ENCODE measurements around the gene RCL1. TPM values are rescaled to one million over a fixed set of nuclear protein-coding genes. Genes with fewer than 3 reads are reported as not detected.

Gene RCL1
- total and polyA plus RNA-seq, 2 of the 13 experiments (the other 11 are each of a cell fraction or from before 2014, with no cell fraction given) = 22.3 to 31.6 TPM

DNA sequence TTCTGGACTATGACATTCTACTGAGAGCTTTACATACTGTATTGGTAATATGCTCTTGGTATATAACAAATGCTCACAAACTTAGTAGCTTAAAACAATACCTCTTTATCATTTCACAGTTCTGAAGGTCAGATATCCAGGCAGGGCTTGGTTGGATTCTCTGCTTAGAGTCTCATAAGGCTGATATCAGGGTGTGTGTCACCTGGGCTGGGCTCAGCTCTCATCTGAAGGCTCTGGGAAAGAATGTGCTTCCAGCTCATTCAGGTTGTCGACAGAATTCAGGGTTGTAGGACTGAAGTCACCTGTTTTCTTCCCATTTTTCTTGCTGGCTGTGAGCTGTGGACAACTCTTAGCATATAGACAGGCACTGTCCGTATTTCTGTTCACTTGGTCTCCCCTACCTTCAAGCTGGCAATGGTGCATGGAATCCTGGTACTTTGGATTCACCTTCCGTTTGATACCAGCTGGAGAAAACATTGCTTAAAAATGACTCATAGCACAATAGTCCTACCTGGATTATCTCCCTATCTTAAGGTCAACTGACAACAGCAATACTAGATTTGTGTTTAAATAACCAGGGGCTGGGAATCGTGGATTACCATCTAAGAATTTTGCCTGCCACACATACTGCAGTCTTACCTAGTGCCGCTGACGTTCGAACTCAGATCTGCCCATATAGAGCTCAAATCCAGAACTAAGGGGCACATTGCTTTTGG is 69.2 kb downstream of the RCL1 start (continued):
- TF ChIP-seq, protein P1, sequence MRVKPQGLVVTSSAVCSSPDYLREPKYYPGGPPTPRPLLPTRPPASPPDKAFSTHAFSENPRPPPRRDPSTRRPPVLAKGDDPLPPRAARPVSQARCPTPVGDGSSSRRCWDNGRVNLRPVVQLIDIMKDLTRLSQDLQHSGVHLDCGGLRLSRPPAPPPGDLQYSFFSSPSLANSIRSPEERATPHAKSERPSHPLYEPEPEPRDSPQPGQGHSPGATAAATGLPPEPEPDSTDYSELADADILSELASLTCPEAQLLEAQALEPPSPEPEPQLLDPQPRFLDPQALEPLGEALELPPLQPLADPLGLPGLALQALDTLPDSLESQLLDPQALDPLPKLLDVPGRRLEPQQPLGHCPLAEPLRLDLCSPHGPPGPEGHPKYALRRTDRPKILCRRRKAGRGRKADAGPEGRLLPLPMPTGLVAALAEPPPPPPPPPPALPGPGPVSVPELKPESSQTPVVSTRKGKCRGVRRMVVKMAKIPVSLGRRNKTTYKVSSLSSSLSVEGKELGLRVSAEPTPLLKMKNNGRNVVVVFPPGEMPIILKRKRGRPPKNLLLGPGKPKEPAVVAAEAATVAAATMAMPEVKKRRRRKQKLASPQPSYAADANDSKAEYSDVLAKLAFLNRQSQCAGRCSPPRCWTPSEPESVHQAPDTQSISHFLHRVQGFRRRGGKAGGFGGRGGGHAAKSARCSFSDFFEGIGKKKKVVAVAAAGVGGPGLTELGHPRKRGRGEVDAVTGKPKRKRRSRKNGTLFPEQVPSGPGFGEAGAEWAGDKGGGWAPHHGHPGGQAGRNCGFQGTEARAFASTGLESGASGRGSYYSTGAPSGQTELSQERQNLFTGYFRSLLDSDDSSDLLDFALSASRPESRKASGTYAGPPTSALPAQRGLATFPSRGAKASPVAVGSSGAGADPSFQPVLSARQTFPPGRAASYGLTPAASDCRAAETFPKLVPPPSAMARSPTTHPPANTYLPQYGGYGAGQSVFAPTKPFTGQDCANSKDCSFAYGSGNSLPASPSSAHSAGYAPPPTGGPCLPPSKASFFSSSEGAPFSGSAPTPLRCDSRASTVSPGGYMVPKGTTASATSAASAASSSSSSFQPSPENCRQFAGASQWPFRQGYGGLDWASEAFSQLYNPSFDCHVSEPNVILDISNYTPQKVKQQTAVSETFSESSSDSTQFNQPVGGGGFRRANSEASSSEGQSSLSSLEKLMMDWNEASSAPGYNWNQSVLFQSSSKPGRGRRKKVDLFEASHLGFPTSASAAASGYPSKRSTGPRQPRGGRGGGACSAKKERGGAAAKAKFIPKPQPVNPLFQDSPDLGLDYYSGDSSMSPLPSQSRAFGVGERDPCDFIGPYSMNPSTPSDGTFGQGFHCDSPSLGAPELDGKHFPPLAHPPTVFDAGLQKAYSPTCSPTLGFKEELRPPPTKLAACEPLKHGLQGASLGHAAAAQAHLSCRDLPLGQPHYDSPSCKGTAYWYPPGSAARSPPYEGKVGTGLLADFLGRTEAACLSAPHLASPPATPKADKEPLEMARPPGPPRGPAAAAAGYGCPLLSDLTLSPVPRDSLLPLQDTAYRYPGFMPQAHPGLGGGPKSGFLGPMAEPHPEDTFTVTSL (CRISPR knock-in tag; IDR thresholded peaks at IDR 0.05; ENCODE audit: borderline replicate concordance) = no peak
- TF ChIP-seq, protein P2, sequence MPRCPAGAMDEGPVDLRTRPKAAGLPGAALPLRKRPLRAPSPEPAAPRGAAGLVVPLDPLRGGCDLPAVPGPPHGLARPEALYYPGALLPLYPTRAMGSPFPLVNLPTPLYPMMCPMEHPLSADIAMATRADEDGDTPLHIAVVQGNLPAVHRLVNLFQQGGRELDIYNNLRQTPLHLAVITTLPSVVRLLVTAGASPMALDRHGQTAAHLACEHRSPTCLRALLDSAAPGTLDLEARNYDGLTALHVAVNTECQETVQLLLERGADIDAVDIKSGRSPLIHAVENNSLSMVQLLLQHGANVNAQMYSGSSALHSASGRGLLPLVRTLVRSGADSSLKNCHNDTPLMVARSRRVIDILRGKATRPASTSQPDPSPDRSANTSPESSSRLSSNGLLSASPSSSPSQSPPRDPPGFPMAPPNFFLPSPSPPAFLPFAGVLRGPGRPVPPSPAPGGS (CRISPR knock-in tag; IDR thresholded peaks at IDR 0.05) = no peak
- no peak for TF ChIP-seq POLR2AphosphoS5 (IDR thresholded peaks at IDR 0.05; ENCODE audit: low read depth, low read length)
- no peak for TF ChIP-seq SSRP1 (CRISPR knock-in tag; IDR thresholded peaks at IDR 0.05)
- peak; percentile 41 for TF ChIP-seq SAP130 (CRISPR knock-in tag; IDR thresholded peaks at IDR 0.05; ENCODE audit: low read depth)
- TF ChIP-seq AHR (CRISPR knock-in tag; IDR thresholded peaks at IDR 0.05) = no peak
- TF ChIP-seq NFIB (CRISPR knock-in tag; IDR thresholded peaks at IDR 0.05; ENCODE audit: borderline replicate concordance) = no peak
- TF ChIP-seq, protein P3, sequence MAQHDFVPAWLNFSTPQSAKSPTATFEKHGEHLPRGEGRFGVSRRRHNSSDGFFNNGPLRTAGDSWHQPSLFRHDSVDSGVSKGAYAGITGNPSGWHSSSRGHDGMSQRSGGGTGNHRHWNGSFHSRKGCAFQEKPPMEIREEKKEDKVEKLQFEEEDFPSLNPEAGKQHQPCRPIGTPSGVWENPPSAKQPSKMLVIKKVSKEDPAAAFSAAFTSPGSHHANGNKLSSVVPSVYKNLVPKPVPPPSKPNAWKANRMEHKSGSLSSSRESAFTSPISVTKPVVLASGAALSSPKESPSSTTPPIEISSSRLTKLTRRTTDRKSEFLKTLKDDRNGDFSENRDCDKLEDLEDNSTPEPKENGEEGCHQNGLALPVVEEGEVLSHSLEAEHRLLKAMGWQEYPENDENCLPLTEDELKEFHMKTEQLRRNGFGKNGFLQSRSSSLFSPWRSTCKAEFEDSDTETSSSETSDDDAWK (CRISPR knock-in tag; IDR thresholded peaks at IDR 0.05) = no peak
- TF ChIP-seq, protein P4, sequence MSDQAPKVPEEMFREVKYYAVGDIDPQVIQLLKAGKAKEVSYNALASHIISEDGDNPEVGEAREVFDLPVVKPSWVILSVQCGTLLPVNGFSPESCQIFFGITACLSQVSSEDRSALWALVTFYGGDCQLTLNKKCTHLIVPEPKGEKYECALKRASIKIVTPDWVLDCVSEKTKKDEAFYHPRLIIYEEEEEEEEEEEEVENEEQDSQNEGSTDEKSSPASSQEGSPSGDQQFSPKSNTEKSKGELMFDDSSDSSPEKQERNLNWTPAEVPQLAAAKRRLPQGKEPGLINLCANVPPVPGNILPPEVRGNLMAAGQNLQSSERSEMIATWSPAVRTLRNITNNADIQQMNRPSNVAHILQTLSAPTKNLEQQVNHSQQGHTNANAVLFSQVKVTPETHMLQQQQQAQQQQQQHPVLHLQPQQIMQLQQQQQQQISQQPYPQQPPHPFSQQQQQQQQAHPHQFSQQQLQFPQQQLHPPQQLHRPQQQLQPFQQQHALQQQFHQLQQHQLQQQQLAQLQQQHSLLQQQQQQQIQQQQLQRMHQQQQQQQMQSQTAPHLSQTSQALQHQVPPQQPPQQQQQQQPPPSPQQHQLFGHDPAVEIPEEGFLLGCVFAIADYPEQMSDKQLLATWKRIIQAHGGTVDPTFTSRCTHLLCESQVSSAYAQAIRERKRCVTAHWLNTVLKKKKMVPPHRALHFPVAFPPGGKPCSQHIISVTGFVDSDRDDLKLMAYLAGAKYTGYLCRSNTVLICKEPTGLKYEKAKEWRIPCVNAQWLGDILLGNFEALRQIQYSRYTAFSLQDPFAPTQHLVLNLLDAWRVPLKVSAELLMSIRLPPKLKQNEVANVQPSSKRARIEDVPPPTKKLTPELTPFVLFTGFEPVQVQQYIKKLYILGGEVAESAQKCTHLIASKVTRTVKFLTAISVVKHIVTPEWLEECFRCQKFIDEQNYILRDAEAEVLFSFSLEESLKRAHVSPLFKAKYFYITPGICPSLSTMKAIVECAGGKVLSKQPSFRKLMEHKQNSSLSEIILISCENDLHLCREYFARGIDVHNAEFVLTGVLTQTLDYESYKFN (CRISPR knock-in tag; conservative IDR thresholded peaks at IDR 0.05) = 0 out of 2 replicates have a peak, but pooled peaks have one; percentile 17
- no peak for TF ChIP-seq ZNF782 (CRISPR knock-in tag; IDR thresholded peaks at IDR 0.05; ENCODE audit: borderline replicate concordance)
- TF ChIP-seq MED13 (CRISPR knock-in tag; IDR thresholded peaks at IDR 0.05) = no peak
- TF ChIP-seq, protein P5, sequence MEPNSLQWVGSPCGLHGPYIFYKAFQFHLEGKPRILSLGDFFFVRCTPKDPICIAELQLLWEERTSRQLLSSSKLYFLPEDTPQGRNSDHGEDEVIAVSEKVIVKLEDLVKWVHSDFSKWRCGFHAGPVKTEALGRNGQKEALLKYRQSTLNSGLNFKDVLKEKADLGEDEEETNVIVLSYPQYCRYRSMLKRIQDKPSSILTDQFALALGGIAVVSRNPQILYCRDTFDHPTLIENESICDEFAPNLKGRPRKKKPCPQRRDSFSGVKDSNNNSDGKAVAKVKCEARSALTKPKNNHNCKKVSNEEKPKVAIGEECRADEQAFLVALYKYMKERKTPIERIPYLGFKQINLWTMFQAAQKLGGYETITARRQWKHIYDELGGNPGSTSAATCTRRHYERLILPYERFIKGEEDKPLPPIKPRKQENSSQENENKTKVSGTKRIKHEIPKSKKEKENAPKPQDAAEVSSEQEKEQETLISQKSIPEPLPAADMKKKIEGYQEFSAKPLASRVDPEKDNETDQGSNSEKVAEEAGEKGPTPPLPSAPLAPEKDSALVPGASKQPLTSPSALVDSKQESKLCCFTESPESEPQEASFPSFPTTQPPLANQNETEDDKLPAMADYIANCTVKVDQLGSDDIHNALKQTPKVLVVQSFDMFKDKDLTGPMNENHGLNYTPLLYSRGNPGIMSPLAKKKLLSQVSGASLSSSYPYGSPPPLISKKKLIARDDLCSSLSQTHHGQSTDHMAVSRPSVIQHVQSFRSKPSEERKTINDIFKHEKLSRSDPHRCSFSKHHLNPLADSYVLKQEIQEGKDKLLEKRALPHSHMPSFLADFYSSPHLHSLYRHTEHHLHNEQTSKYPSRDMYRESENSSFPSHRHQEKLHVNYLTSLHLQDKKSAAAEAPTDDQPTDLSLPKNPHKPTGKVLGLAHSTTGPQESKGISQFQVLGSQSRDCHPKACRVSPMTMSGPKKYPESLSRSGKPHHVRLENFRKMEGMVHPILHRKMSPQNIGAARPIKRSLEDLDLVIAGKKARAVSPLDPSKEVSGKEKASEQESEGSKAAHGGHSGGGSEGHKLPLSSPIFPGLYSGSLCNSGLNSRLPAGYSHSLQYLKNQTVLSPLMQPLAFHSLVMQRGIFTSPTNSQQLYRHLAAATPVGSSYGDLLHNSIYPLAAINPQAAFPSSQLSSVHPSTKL (CRISPR knock-in tag; IDR thresholded peaks at IDR 0.05) = peak; percentile 44

Data from HepG2 (cell line).